DOHH2 (cell line): ENCODE data around the gene FBXL20.

Experiments
- H3F3A ChIP-seq: fragments of 200-600 bp; sonication (generic), shearing (Covaris generic); 2 replicates; pipeline ENCODE4 v1.6.0; 2016; ENCODE audit warnings: antibody characterized with exemption, mild to moderate bottlenecking; ENCODE audit not compliant: control insufficient read depth, insufficient read depth
- H3K27ac ChIP-seq: fragments of 200-600 bp; sonication (generic); 2 replicates; pipeline ENCODE4 v1.5.1; 2014; ENCODE audit warnings: low read depth, mild to moderate bottlenecking, low read length, moderate library complexity
- H3K27me3 ChIP-seq: fragments of 200-600 bp; sonication (generic); 2 replicates; pipeline ENCODE4 v1.6.1; 2014; ENCODE audit warnings: mild to moderate bottlenecking, low read length, mixed read lengths; ENCODE audit not compliant: control insufficient read depth
- H3K36me3 ChIP-seq: fragments of 200-600 bp; sonication (generic); 2 replicates; pipeline ENCODE4 v1.6.1; 2014; ENCODE audit warnings: mild to moderate bottlenecking, low read length, moderate library complexity, mixed read lengths; ENCODE audit not compliant: control insufficient read depth
- H3K4me1 ChIP-seq: fragments of 200-600 bp; sonication (generic); 2 replicates; pipeline ENCODE4 v1.6.1; 2014; ENCODE audit warnings: mild to moderate bottlenecking, low read length, mixed read lengths; ENCODE audit not compliant: control insufficient read depth
- H3K4me2 ChIP-seq: fragments of 200-600 bp; sonication (generic); 2 replicates; pipeline ENCODE4 v1.6.0; 2014; ENCODE audit warnings: mild to moderate bottlenecking, low read length, moderate library complexity
- H3K4me3 ChIP-seq: fragments of 200-600 bp; sonication (generic); 2 replicates; pipeline ENCODE4 v1.5.1; 2014; ENCODE audit warnings: mild to moderate bottlenecking, low read length, mixed read lengths
- H3K79me2 ChIP-seq: fragments of 200-600 bp; sonication (generic); 2 replicates; pipeline ENCODE4 v1.6.1; 2014; ENCODE audit warnings: mild to moderate bottlenecking, low read length, mixed read lengths; ENCODE audit not compliant: control insufficient read depth
- H3K9me2 ChIP-seq: fragments of 200-600 bp; sonication (generic); replicated peaks from 2 replicates; pipeline ENCODE4 v1.6.1; 2014; ENCODE audit warnings: mild to moderate bottlenecking, low read length, mixed read lengths; ENCODE audit not compliant: control insufficient read depth
- H3K9me3 ChIP-seq: fragments of 200-600 bp; sonication (generic); 2 replicates; pipeline ENCODE4 v1.6.1; 2014; ENCODE audit warnings: antibody characterized with exemption, low read length, mixed read lengths; ENCODE audit not compliant: control insufficient read depth, insufficient read depth
- H4K20me1 ChIP-seq: fragments of 200-600 bp; sonication (generic); 2 replicates; pipeline ENCODE4 v1.6.0; 2014; ENCODE audit warnings: low read depth, mild to moderate bottlenecking, antibody characterized with exemption, low read length, moderate library complexity; ENCODE audit not compliant: control insufficient read depth, insufficient read depth
- EZH2phosphoT487 ChIP-seq: fragments of 200-600 bp; sonication (generic); IDR thresholded peaks from 2 replicates; pipeline ENCODE4 v1.6.1; 2017; ENCODE audit warnings: borderline replicate concordance, mild to moderate bottlenecking, antibody characterized with exemption, low read length, moderate library complexity, mixed read lengths
- TF ChIP-seq, protein P1 (sequence below): fragments of 200-600 bp; sonication (generic); IDR thresholded peaks from one replicate; pipeline ENCODE4 v1.5.1; 2014; ENCODE audit warnings: antibody characterized with exemption, mild to moderate bottlenecking, low read depth, low read length; ENCODE audit not compliant: poor library complexity, severe bottlenecking

The FBXL20 gene

DNA sequence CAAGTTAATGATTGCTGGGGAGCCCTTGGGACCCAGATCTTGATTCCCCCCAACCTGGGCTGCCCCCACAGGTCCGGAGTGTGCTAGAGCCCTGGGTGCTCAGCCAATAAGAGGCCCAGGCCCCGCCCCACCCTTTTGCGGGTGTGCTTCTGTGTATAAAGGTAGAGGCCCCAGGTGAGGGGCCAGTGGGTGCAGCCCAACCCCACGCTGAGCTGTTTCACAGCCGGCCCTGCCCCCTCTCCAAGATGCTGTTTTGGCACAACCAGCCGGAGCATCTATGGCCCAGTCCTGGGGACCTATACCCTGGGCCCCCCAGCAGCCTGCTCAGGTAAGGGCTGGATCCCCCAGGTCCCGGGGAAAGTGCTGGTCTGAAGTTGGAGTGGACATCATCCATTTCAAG, 163.8 kb downstream of the FBXL20 start:
- Histone ChIP-seq H3K4me3 (no peak overlapping the region), H3K36me3 (no peaks in the 10 kb centered on the region), H3K4me2 (no peak overlapping the region), H4K20me1 (no peaks in the 10 kb centered on the region; the same call in 1 of the 2 replicates), H3K9me3 (no peaks in the 10 kb centered on the region), H3K79me2 (no peaks in the 10 kb centered on the region), H3K27me3 (no peaks in the 10 kb centered on the region), H3F3A (peaks cover 4% of the 10 kb centered on the region; the same call in 1 of the 2 replicates), H3K27ac (no peak overlapping the region), H3K9me2 (no peaks in the 10 kb centered on the region), H3K4me1 (peaks cover 43% of the 10 kb centered on the region)
- TF ChIP-seq, protein P1, sequence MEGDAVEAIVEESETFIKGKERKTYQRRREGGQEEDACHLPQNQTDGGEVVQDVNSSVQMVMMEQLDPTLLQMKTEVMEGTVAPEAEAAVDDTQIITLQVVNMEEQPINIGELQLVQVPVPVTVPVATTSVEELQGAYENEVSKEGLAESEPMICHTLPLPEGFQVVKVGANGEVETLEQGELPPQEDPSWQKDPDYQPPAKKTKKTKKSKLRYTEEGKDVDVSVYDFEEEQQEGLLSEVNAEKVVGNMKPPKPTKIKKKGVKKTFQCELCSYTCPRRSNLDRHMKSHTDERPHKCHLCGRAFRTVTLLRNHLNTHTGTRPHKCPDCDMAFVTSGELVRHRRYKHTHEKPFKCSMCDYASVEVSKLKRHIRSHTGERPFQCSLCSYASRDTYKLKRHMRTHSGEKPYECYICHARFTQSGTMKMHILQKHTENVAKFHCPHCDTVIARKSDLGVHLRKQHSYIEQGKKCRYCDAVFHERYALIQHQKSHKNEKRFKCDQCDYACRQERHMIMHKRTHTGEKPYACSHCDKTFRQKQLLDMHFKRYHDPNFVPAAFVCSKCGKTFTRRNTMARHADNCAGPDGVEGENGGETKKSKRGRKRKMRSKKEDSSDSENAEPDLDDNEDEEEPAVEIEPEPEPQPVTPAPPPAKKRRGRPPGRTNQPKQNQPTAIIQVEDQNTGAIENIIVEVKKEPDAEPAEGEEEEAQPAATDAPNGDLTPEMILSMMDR = no peak
- TF ChIP-seq EZH2phosphoT487 = no peak

DNA sequence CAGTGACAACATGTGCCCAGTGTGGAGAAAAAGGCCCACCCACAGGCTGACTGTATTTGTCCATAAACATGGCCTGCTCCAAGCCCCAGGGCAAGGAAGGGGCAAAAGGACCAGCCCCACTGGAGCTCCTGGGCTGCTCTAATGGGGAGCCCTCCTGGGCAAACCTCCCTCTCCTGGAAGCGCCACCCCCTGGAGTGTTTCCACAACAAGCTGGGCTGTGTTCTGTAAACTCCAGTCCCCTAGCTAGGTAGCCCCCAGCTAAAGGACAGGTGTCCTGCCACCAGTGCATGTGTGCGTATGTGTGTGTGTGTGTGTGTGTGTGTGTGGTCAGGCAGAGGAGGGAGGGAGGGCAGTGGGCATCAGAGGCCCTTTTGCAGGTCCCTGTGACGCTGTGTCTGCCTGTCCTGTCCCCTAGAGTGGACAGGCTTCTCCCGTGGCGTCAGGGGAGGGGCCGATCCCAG, 164.4 kb downstream of the FBXL20 start:
- Histone ChIP-seq H3K79me2 (no peaks in the 10 kb centered on the region), H3K4me3 (no peak overlapping the region), H3K4me2 (no peak overlapping the region), H4K20me1 (no peaks in the 10 kb centered on the region; the same call in 1 of the 2 replicates), H3K9me3 (no peaks in the 10 kb centered on the region), H3K36me3 (no peaks in the 10 kb centered on the region), H3K4me1 (peaks cover 47% of the 10 kb centered on the region), H3F3A (peaks cover 4% of the 10 kb centered on the region; the same call in 1 of the 2 replicates), H3K27me3 (no peaks in the 10 kb centered on the region), H3K27ac (no peak overlapping the region), H3K9me2 (no peaks in the 10 kb centered on the region)
- TF ChIP-seq, protein P1 = no peak
- TF ChIP-seq EZH2phosphoT487 = no peak

DNA sequence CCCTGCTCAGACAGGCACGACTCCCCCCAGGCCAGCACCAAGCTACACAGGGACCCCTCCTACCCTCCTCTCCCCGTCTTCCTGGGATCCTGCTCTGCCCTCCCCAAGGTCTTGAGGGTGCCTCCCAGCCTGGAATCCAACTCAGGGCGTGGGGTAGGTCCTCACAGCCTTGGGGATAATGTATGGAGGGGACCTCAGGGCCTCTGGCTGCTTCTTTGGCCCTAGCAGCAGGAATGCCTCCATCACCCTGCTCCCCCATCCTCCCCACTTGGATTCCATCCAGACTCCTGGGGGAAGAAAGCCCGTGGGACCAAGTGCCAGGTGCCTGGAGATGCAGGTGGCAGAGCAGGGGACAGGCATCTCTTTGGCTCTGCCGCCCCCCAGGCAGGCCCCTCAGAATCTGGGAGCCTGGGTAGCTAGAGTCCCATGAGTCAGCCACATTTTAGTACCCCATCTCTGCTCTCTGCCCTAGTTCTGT, 164.9 kb downstream of the FBXL20 start:
- peaks cover 4% of the 10 kb centered on the region; the same call in 1 of the 2 replicates for H3F3A ChIP-seq
- H4K20me1 ChIP-seq = no peaks in the 10 kb centered on the region; the same call in 1 of the 2 replicates
- no peak overlapping the region for H3K27ac ChIP-seq
- no peaks in the 10 kb centered on the region for H3K27me3 ChIP-seq
- H3K9me3 ChIP-seq = no peaks in the 10 kb centered on the region
- H3K36me3 ChIP-seq = no peaks in the 10 kb centered on the region
- TF ChIP-seq, protein P1 = no peak
- no peak for TF ChIP-seq EZH2phosphoT487
- no peak overlapping the region for H3K4me3 ChIP-seq
- peaks cover 47% of the 10 kb centered on the region for H3K4me1 ChIP-seq
- H3K4me2 ChIP-seq = no peak overlapping the region
- H3K79me2 ChIP-seq = no peaks in the 10 kb centered on the region
- no peaks in the 10 kb centered on the region for H3K9me2 ChIP-seq
